Panc1 (cell line): ENCODE results near the gene KRTAP5-2. TPM values are rescaled to one million over a fixed set of nuclear protein-coding genes. Genes with fewer than 3 reads are reported as not detected.

Source experiments
- ATAC-seq: fragments of 200-7000 bp; cut with Tn5 transposase; 2 replicates; pipeline ENCODE4 v1.9.1; 2020; ENCODE audit warnings: mild to moderate bottlenecking, moderate library complexity
- BruUV-seq: library from RNA; stranded (reverse); fragments of 400-500 nt; replicated peaks from 2 replicates; lab custom pipeline; 2021; lab: Mats Ljungman, UMichigan
- CTCF ChIA-PET: fragments of 300-600 bp; sonication (Branson Sonifier 250); formaldehyde crosslinking; loops from one replicate; lab custom pipeline; 2022; ENCODE audit warnings: antibody characterized with exemption; lab: Charles Lee
- POLR2A ChIA-PET: fragments of 300-600 bp; sonication (Branson Sonifier 250); formaldehyde crosslinking; loops from one replicate; lab custom pipeline; 2022; ENCODE audit warnings: antibody characterized with exemption; lab: Charles Lee
- DNase-seq: peaks from one replicate; pipeline ENCODE4 v3.0.0-alpha.2; 2010; ENCODE audit warnings: low read depth, low spot score
- H3K27ac ChIP-seq: 2 replicates; pipeline ENCODE4 v1.5.1; 2011; ENCODE audit warnings: mild to moderate bottlenecking, low read length, inconsistent platforms
- H3K27me3 ChIP-seq: fragments of 200-500 bp; sonication (Bioruptor generic); 2 replicates; pipeline ENCODE4 v1.6.0; 2014; ENCODE audit warnings: low read length, inconsistent platforms; ENCODE audit not compliant: control insufficient read depth, insufficient read depth
- H3K36me3 ChIP-seq: fragments of 200-500 bp; sonication (Bioruptor generic); 2 replicates; pipeline ENCODE4 v1.5.1; 2014; ENCODE audit warnings: inconsistent platforms, mild to moderate bottlenecking, low read length, moderate library complexity; ENCODE audit not compliant: control insufficient read depth, insufficient read depth
- H3K4me1 ChIP-seq: 2 replicates; pipeline ENCODE4 v1.5.1; 2011; ENCODE audit warnings: inconsistent platforms, mild to moderate bottlenecking, low read length, moderate library complexity; ENCODE audit not compliant: control insufficient read depth, insufficient read depth
- H3K4me3 ChIP-seq, 2 experiments: 2 replicates each; pipeline ENCODE4 v1.5.1; 2011 to 2012; ENCODE audit warnings: low read depth in 2 of 2, low read length in 2 of 2, mild to moderate bottlenecking in 2 of 2, inconsistent platforms in 1 of 2, moderate library complexity in 1 of 2
- H3K9me3 ChIP-seq: fragments of 200-500 bp; sonication (Bioruptor generic); 2 replicates; pipeline ENCODE4 v1.5.1; 2014; ENCODE audit warnings: low read depth, mild to moderate bottlenecking, inconsistent platforms, low read length, moderate library complexity; ENCODE audit not compliant: control insufficient read depth, insufficient read depth
- CTCF ChIP-seq: fragments of 450-650 bp; IDR thresholded peaks from 2 replicates; pipeline ENCODE4 v1.5.1; 2017; ENCODE audit warnings: mild to moderate bottlenecking
- POLR2AphosphoS5 ChIP-seq: IDR thresholded peaks from 2 replicates; pipeline ENCODE4 v1.6.1; 2012; ENCODE audit warnings: mild to moderate bottlenecking, low read depth, low read length, moderate library complexity
- REST ChIP-seq, 2 experiments: IDR thresholded peaks; 2 replicates each; pipeline ENCODE4 v1.6.1; 2011 to 2012; ENCODE audit warnings: low read depth in 2 of 2, control low read depth in 1 of 2, low read length in 1 of 2, mild to moderate bottlenecking in 1 of 2, moderate library complexity in 1 of 2; ENCODE audit not compliant: insufficient read depth in 1 of 2
- SIN3A ChIP-seq: IDR thresholded peaks from 2 replicates; pipeline ENCODE4 v1.6.1; 2012; ENCODE audit warnings: low read depth, mild to moderate bottlenecking, low read length, moderate library complexity, borderline replicate concordance; ENCODE audit not compliant: insufficient read depth
- TCF7L2 ChIP-seq: IDR thresholded peaks from 2 replicates; pipeline ENCODE4 v1.6.1; 2011; ENCODE audit warnings: mild to moderate bottlenecking, low read depth, low read length, inconsistent platforms
- in situ Hi-C: cut with HindIII; loops from 2 replicates; pipeline ENCODE4 v1.10.0; 2016; ENCODE audit warnings: low sequenced_read_pairs, low pct_unique_long_range_greater_than_20kb
- intact Hi-C: fragments of 100-400 bp; cut with micrococcal nuclease; formaldehyde crosslinking; loops from one replicate; pipeline ENCODE4 v1.10.0; 2022; ENCODE audit not compliant: unreplicated experiment
- total RNA-seq: library from RNA; stranded (reverse); gene quantifications from one replicate; pipeline ENCODE4 v1.2.1, GENCODE V29; 2021; ENCODE audit not compliant: unreplicated experiment

KRTAP5-2 gene
- total RNA-seq, 1 experiment from 2014 or later: not detected

- intact Hi-C loops: no loop called here
- Histone ChIP-seq H3K27me3 (no peaks in the 10 kb centered on the region; the same call in 1 of the 2 replicates), H3K27ac (no peak overlapping the region), H3K4me3 (no peak overlapping the region), H3K9me3 (no peaks in the 10 kb centered on the region), H3K36me3 (no peaks in the 10 kb centered on the region), H3K4me1 (peaks cover 14% of the 10 kb centered on the region)
- no peak for TF ChIP-seq CTCF
- no peak for TF ChIP-seq TCF7L2
- TF ChIP-seq POLR2AphosphoS5: no peak
- no peak for TF ChIP-seq SIN3A
- TF ChIP-seq REST (IDR thresholded peaks at IDR 0.05; ENCODE audit: insufficient read depth in 1 of 2, low read depth in 2 of 2, low read length in 1 of 2): no peak
- no peak for DNase-seq
- ChIA-PET CTCF (interaction anchor here (1.9 kb wide), 1 partner anchor 22 kb away, joined by 8 read pairs; no protein-coding TSS in a partner anchor), POLR2A (interaction anchor here (0.6 kb wide), 1 partner anchor 107 kb away, joined by 3 read pairs; no protein-coding TSS in a partner anchor)
- no peak for ATAC-seq
- in situ Hi-C loops: no loop called here
- no TSS peak for BruUV-seq
Measured at GRCh38 chr11:1568441-1568911, 29.6 kb downstream of the KRTAP5-2 start.

GRCh38 chr11:1567721-1568100 is 30.4 kb downstream of the KRTAP5-2 start:
- DNase-seq (no peak), ATAC-seq (no peak)
- in situ Hi-C loops: no loop called here
- no peaks in the 10 kb centered on the region for H3K36me3 ChIP-seq
- H3K27me3 ChIP-seq: no peaks in the 10 kb centered on the region; the same call in 1 of the 2 replicates
- H3K9me3 ChIP-seq: no peaks in the 10 kb centered on the region
- intact Hi-C loops: no loop called here
- CTCF ChIA-PET: interaction anchor here (0.6 to 1.9 kb wide), 2 partner anchors 13 to 21 kb away, joined by 3 to 8 read pairs; no protein-coding TSS in a partner anchor
- POLR2A ChIA-PET: no interaction called here
- peaks cover 9% of the 10 kb centered on the region for H3K4me1 ChIP-seq
- no TSS peak for BruUV-seq
- H3K27ac ChIP-seq: no peak overlapping the region
- TF ChIP-seq TCF7L2: no peak
- TF ChIP-seq SIN3A: no peak
- no peak for TF ChIP-seq REST (IDR thresholded peaks at IDR 0.05; ENCODE audit: insufficient read depth in 1 of 2, low read depth in 2 of 2, low read length in 1 of 2)
- no peak for TF ChIP-seq POLR2AphosphoS5
- no peak for TF ChIP-seq CTCF
- H3K4me3 ChIP-seq: no peak overlapping the region
